GM21526 (cell line): Measurements from ENCODE around the gene SPEF1.

Experiments used
- ATAC-seq: cut with Tn5 transposase; IDR thresholded peaks from one replicate; pipeline ENCODE4 v1.9.1; 2021; ENCODE audit warnings: moderate library complexity; ENCODE audit not compliant: unreplicated experiment, low FRiP score

Gene SPEF1

DNA sequence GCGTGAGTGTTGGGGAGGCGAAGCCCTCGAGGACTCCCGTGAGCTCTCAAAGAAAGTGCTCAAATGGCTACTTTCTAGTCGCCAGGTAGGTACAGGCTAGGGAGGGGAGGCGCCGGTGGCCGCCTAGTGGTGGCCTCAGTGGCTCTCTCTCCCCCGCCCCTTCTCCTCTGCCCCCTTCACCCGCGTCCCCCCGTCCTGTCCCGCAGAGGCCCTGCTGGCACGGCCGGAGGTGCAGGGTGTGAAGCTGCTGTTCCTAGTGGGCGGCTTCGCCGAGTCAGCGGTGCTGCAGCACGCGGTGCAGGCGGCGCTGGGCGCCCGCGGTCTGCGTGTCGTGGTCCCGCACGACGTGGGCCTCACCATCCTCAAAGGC is 30.0 kb downstream of the SPEF1 start:
- no peak for ATAC-seq

DNA sequence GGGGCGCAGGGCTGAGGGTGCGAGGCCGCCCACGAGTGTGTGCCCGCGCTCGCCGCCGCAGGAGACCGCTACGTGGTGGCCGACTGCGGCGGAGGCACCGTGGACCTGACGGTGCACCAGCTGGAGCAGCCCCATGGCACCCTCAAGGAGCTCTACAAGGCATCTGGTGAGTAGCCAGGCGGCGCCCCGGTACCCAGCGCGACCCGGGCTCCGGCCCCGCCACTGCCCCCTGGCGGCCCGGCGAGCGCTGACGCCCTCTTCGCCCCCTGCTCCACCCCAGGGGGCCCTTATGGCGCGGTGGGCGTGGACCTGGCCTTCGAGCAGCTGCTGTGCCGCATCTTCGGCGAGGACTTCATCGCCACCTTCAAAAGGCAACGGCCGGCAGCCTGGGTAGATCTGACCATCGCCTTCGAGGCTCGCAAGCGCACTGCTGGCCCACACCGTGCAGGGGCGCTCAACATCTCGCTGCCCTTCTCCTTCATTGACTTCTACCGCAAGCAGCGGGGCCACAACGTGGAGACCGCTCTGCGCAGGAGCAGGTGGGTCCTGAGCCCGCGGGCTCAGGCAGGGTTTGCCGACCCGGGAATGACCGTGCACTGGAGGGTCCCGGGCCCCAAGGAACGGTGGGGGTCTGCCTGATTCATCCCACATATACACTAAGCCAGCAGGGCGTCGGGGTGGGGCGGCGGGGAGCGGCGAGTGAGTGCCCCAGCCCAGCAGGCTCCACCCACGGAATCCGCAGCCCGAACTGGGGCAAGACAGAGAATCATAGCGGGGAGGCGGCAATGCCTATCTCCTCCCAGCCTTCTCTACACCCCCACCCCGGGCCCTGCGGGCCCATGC is 31.3 kb downstream of the SPEF1 start:
- ATAC-seq = no peak

DNA sequence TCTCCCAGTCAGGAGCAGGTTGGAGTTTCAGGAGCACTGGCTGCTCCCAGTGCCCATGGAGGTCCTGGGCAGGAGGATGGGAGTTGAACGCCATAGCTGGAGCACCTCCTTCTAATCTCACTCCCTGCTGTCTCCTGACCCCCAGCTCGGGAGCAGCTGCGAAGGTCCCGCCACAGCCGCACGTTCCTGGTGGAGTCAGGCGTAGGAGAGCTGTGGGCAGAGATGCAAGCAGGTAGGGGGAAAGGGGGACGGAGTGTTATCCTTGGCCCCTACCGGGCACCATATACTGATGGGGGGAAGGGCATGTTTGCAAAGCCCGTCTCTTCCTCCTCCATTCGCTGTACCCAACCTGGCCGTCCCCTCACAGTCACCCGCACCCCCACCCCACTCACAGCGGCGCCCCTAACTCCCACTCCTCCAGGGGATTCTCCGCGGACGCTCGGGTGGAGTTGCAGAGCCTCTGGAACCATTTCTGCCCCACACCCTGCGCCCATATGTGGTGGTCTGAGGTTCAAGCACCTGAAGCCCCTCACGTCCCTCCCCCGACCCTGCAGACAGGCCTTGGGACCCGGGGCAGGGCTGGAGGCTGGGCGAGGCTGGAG is 32.1 kb downstream of the SPEF1 start:
- ATAC-seq = no peak

DNA sequence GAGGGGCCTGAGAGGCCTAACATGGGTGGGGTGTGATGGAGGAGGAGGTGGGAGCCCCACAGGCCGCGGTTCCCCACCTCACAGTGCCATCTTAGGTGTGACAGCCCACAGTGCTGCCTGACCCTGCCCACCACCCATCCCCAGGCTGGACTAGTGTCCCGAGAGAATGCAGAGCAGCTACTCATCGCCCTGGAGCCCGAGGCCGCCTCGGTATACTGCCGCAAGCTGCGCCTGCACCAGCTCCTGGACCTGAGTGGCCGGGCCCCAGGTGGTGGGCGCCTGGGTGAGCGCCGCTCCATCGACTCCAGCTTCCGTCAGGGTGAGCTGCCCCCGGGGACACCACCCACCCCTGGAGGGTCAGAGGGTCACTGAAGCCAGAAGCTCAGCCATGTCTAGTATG is 33.2 kb downstream of the SPEF1 start:
- ATAC-seq = no peak

DNA sequence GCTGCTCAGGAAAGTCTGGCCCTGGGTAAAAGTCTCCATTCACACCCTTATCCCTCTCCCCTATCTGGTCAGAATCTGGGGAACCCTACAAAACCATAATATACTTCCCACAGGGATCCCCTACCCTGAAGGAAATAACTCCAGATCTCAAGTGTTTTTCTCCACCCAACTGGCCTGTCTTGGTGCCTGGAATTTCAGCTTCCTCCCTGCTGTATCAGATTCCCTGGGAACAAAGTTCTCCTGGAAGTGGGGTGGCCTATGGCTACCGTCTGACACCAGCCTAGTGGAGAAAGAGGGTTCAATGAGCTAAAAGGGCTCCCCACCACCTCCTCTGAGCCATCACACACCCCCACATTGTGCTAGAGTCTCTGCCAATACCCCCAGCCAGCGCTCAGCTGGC is 33.8 kb downstream of the SPEF1 start:
- no peak for ATAC-seq

DNA sequence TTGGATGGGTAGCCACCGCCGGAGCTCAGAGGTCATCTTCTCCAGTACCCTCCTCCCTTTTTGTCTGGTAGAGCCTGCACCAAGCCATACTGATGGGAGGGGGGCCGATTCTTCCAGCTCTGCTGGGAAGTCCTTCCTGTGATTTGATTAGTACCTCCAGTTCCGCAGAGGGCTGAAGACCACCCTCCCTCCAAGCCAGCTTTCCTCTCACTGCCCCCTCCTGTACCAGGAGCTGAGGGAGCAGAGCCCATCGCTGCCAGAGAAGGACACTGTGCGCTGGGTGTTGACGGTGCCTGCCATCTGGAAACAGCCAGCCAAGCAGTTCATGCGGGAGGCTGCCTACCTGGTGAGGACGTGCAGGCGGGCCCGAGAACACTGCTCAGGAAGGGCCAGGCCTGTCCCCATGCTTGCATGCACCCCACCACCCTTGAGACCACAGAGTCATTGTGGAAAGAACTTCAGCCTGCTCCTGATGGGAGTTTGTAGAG is 35.5 kb downstream of the SPEF1 start:
- ATAC-seq = no peak

DNA sequence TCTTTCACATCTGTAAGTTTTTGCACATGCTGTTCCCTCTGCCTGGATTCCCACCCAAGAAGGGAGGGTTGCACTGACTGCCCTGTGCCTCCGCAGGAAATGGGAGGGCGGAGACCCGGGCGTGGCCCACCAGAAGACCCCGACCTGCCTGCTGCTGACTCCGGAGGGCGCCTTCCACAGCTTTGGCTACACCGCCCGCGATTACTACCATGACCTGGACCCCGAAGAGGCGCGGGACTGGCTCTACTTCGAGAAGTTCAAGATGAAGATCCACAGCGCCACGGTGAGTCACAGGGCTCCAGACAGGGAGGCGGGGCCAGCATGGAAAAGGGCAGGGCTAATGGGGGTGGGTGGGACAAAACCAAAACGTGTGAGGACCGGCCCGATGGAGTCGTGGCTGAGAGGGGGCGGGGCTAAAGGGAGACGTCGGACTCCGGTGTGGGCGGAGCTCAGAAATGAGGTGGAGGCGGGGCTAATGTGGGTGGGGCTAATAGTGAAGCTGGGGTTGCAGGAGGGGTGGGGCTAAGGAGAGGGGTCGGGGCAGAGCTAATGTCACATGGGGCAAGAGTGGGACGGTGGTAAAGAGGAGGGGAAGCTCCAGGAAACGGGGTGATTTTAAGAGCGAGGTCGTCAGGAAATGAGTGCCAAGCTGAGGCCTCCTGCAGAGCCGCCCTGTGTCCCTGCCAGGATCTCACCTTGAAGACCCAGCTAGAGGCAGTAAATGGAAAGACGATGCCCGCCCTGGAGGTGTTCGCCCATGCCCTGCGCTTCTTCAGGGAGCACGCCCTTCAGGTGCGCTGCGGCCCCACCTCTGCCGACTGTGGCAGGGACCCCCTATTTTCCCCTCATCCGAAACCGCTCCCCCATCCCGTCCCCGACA is 36.2 kb downstream of the SPEF1 start:
- no peak for ATAC-seq

DNA sequence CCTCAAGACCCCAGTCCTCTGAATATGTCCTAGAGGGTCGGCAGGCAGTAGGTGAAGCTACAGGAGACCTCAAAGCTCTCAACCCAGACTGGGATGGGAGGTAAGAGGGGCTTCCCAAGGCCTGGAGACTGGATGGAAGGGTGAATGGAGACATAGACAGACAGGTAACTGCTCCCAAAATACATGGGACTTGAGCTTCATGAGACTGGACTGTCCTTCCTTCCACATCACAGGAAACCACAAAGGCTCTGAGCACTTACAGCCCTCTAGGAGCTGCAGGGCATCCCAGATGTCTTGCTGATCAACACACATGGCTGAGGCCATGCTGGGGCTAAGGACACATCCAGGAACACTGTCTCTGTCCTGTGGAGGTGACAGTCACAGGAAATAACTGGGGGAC is 37.2 kb downstream of the SPEF1 start:
- no peak for ATAC-seq

DNA sequence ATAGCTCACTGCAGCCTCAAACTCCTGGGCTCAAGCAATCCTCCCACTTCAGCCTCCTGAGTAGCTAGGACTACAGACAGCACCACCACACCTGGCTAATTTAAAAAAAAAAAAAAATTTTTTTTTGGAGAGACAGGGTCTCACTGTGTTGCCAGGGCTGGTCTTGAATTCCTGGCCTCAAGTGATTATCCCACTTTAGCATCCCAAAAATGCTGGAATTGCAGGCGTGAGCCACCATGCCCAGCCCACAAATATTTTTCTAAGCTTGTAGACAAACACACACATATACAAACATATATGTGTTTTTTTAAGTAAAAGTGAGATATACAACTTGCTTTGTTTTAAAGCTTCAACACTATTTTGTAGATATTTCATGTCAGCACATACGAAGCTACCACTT is 38.0 kb downstream of the SPEF1 start:
- no peak for ATAC-seq

DNA sequence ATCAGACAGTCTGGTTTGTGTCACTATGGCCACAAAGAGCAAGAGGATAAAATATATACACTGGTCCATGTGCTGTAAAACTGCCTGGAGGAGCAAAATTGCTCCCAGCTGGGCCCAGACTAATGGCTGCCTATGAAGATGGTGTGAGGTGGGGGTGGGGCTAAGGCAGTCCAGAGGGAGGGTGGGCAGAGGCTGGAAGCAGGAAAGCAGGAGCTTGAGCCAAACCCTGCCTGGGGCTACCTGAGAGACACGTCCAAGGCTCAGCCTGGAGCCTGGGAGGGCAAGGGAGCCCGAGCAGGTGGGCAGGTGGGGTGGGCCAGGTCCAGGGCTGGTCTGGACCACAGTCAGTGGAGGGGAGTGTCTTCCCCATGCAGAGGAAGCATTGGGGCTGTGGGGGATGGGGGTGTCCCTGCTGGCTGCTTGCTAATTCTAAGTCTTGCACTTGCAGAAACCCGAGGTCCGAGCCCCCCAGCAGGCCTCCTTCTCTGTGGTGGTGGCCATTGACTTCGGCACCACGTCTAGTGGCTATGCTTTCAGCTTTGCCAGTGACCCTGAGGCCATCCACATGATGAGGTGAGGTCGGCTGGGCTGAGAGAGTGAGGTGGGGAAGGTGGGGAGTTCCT is 39.3 kb downstream of the SPEF1 start:
- no peak for ATAC-seq

DNA sequence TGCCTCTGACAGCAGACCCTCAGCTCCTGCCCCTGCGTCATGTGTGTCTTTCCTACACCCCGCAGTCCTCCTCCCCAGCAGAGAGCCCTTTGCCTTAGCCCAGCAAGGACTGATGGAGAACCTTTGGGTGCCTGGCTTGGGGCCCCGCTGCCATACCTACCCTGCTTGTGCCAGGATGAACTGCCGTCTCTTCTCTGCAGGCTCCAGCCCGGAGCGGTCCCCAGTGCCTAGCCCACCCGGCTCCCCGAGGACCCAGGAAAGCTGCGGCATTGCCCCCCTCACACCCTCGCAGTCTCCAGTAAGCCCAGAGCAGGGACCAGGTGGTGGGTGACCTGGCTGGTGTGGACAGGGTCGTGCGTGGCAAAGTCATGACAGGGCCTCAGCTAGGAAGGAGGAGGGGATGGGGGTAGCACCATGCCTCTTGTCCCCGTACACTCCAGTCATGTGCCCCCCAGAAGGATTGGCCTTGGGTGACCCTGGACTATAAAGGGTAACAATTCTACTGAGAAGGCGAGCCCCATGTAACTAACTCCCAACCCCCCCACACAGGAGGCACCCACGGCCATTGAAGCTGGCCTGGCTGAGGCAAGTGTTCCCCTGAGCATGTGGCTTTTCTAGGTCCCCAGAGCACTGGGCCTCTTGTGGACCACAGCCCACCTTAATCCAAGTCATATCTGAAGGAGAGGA is 40.5 kb downstream of the SPEF1 start:
- ATAC-seq = no peak

DNA sequence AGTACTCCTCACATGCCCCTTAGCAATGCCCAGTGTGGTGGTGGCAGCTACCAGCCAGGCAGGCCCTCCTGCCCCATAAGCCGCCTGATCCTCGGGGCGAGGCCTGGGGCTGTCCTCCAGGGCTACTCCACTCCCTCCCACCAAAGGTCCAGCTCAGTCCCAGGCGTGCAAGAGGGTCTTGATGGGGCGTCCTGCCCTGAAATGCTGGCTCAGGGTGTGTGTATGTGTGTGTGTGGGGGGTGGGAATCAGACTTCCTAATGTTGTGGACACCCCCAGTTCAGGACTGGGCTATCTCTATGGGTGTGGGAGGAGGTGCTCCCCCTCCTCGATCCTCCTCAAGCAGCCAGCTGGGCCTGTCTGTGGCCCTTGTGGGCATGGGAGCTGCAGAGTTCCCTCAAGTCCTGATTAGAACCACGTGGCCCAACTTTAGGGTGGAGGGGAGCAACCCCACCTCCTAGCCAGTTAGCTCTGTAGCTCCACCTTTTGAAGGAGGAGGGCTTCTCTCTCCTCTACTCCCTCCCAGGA is 41.3 kb downstream of the SPEF1 start:
- no peak for ATAC-seq

DNA sequence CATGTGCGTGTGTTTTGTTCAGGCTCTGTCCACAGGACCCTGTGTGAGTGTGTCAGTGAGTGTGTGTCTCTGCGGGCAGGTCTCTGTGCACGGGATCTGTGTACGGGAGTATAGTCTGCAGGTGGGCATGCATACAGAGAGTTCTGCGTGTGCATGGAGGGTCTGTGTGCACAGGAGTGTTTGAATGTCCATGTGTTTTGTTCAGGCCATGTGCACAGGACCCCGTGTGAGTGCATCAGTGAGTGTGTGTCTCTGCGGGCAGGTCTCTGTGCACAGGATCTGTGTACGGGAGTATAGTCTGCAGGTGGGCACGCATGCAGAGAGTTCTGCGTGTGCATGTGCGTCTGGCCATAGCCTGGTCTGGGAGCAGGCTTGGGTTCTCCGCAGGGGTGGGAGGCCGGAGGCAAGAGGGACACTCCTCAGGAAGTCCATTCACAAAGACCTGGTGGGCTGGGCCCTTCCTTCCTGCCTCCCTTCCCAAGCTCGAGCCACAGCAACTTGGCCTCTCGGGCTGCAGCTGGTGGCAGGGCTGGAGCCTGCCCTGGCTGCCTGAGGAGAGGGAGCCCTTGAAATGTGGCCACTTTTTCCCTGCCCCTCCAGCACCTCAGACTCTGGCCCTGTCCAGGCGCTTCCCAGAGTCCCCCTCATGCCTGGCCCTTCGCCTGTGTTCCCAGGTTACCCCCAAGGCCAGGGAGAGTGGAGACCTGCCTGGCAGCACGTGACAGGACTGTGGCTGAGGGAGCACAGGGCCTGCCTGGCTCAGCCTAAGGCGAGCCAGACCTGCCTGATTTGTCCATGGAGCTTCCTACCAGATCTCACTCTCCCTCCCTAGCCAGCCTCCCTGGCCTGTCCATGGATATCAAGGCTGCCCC is 42.0 kb downstream of the SPEF1 start:
- no peak for ATAC-seq

DNA sequence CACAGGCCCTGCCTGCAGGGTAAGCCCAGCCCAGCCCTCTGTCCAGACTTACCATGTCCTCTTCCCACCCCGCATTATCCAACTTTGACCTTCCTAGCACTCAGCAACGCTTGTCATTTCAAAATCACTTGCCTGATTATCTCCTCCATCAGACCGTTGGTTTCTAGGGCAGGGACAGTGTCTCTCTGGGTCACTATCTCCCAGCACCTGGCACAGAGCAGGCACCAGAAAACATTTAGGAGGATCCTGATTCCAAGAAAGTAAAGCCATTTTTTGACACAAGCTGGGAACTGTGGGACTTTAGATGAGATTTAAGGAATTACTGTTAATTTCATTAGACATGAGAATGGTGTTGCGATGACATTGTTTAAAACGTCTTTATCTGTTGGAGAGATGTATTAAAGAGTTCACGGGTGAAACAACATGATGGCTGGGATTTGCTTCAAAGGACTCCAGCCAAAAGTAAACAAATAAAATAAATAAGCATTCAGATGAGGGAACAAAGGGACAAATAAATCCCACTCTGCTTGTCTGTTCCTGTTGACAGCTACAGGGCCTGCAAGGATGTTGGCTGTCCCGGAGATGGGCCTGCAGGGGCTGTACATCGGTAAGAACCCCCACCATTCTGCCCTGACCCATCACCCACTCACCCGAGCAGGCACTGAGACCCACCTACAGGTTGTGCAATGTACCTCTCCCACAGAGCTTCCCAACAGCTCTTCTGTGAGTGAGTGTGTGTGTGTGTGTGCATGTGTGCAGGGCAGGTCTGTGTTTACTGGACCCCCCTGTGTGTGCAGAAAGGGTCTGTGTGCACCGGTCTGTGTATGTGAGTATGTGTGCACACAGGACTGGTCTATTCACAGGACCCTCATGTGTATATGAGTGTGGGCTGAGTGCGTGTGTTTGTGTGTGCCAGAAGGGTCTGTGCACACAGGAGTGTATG is 42.9 kb downstream of the SPEF1 start:
- ATAC-seq = no peak

DNA sequence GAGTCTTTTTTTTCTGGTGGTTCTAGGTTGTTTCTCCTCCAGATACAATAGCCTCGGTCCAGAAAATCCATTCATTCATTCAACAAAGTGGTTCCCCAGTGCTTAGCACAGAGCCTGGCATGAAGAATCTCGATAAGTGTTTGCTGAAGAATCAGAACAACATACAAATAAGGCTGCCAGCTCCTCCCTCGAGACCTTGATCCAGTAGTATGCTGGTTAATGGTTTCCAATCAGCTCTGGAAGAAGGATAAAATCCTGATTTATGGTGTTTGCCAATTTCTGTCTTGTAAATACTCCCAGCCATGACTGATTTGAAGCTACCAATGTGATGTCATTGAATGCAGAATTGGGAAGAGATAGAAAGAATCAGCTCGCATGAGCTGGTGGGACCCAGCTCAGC is 45.5 kb downstream of the SPEF1 start:
- no peak for ATAC-seq

DNA sequence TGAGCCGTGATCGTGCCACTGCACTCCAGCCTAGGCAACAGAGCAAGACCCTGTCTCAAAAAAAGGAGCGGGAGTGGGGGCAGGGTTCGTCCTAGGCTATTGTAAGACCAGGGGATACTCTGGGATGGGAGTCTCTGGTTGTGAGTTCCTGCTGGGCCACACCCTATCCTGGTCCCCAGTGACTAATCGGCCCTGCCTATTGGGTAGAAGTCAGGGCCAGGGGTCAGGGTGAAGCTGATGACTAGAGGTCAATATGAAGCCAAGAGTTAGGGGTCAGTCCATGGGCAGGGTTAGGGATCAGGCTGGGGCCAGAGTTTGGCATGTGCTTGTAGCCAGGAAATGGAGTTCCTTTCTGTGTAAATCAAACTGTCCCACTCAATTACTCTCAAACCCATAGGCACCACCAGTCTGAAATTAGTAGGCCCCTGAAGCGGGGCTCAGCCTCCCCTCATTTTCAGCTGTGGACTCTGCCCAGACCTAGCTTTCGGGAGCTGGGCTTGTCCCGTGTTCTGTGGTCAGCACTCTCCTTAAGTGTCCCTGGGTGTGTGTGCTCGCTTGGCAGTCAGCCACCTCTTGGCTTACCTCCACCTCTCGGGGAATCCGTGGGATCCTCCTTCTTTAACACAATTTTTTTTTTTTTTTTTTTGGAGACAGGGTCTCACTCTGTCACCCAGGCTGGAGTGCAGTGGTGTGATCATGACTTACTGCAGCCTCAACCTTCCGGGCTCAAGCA is 47.0 kb downstream of the SPEF1 start:
- ATAC-seq = no peak
